Psoas muscle (tissue), 8 donors: Measurements from ENCODE around the gene PKNOX1. TPM values are rescaled to one million over a fixed set of nuclear protein-coding genes. Genes with fewer than 3 reads are reported as not detected.

Experiments
- ATAC-seq, 4 donors: fragments of 200-7000 bp; cut with Tn5 transposase; one replicate each; pipeline ENCODE4 v1.9.1; 2020; ENCODE audit warnings: moderate library complexity in 3 of 4, mild to moderate bottlenecking in 2 of 4
- DNase-seq, 2 donors: peaks; one replicate each; pipeline ENCODE4 v3.0.0-alpha.2; 2020
- H3K27ac ChIP-seq: fragments of 200-600 bp; one replicate; pipeline ENCODE4 v1.8.0; 2022
- H3K27me3 ChIP-seq, 3 donors: fragments of 200-600 bp in 1 of 3; one replicate each; pipeline versions ENCODE4 v1.6.1 to v1.8.0; 2013 to 2022; ENCODE audit warnings: low read length in 2 of 3, mild to moderate bottlenecking in 2 of 3, moderate library complexity in 1 of 3; ENCODE audit not compliant: insufficient read depth in 3 of 3
- H3K36me3 ChIP-seq, 2 donors: fragments of 200-600 bp in 1 of 2; one replicate each; pipeline versions ENCODE4 v1.6.1 to v1.8.0; 2013 to 2022; ENCODE audit warnings: low read depth in 1 of 2, mild to moderate bottlenecking in 1 of 2, moderate library complexity in 1 of 2; ENCODE audit not compliant: insufficient read depth in 1 of 2
- H3K4me1 ChIP-seq: fragments of 200-600 bp; one replicate; pipeline ENCODE4 v1.8.0; 2022
- H3K4me3 ChIP-seq: fragments of 200-600 bp; one replicate; pipeline ENCODE4 v1.8.0; 2022; ENCODE audit warnings: mild to moderate bottlenecking
- H3K9me3 ChIP-seq: fragments of 200-600 bp; one replicate; pipeline ENCODE4 v1.8.0; 2022
- CTCF ChIP-seq: fragments of 200-600 bp; IDR thresholded peaks from one replicate; pipeline ENCODE4 v1.8.0; 2022; ENCODE audit warnings: antibody characterized with exemption
- WGBS, 3 donors: extraction: QIAGEN DNeasy Blood & Tissue Kit; methylation state at CpG; one replicate each; pipeline versions ENCODE4 v1.1.6 to v1.1.7; 2013; 5-methylcytosine and 5-hydroxymethylcytosine counted together
- intact Hi-C, 2 donors: fragments of 100-400 bp; cut with DNase I; formaldehyde crosslinking; loops; one replicate each; pipeline versions ENCODE4 v1.11.0 to v1.14.2; 2022
- polyA plus RNA-seq, 3 donors: library from polyadenylated mRNA; stranded (reverse); fragments of 200-250 nt; gene quantifications; one replicate each; pipeline ENCODE4 v1.2.3, GENCODE V29; 2013
- total RNA-seq, 4 donors: library from RNA; stranded (reverse); fragmentation: NEBNext Ultra II Directional in 2 of 4; extraction: Animal tissue kit (Norgen Biotek cat#: 25700) in 2 of 4; gene quantifications; one replicate each; pipeline versions ENCODE4 v1.2.1 to v1.2.4, GENCODE V29; 2021 to 2023
- donor health status: healthy with polysubstance abuse.
- donor health status: DM: no; HTN: no; CAD: no; lungs with moderate emphysema.
- donor health status: Bipolar disorder and iron deficiency.
- donor health status: healthy.
- donor health status: DM: yes; HTN: yes; CAD: no.
- donor health status: DM: no; HTN: no; CAD: no.
- donor health status: DM: no; HTN: no; CAD: no.
- donor health status: DM: yes; HTN: yes; CAD: no.

PKNOX1 gene
- total and polyA plus RNA-seq, 7 donors: 6.0 to 14.7 (median 12.1) TPM

- TF ChIP-seq CTCF: no peak
- no peak overlapping the region for H3K4me3 ChIP-seq
- DNase-seq: no peak
- H3K27ac ChIP-seq: no peak overlapping the region
- peaks cover 15% of the 10 kb centered on the region for H3K4me1 ChIP-seq
- no peaks in the 10 kb centered on the region for H3K9me3 ChIP-seq
- 57 to 69% (median 60%) methylated on average over 3 of the region's 3 CpGs for WGBS, 3 donors
- no peak for ATAC-seq
- H3K27me3 ChIP-seq: no peaks in the 10 kb centered on the region
- H3K36me3 ChIP-seq: no peaks in the 10 kb centered on the region
- intact Hi-C loops: loop anchor here in 1 of 2 donors (5.0 to 10.0 kb wide), 5 partner anchors 35 to 1363 kb away; partner anchors contain the start of genes CFAP410 and NDUFV3
Observed at GRCh38 chr21:42971897-42972275, 2.5 kb upstream of the PKNOX1 start.

GRCh38 chr21:42973309-42973990, 912 bp upstream of the PKNOX1 start:
- peak overlapping the region; percentile 96 for H3K27ac ChIP-seq
- intact Hi-C loops: loop anchor here in 1 of 2 donors (5.0 to 10.0 kb wide), 5 partner anchors 36 to 1361 kb away; partner anchors contain the start of genes CFAP410 and NDUFV3
- TF ChIP-seq CTCF: no peak
- no peaks in the 10 kb centered on the region for H3K36me3 ChIP-seq
- H3K4me3 ChIP-seq: peak overlapping the region; percentile 79
- H3K9me3 ChIP-seq: no peaks in the 10 kb centered on the region
- DNase-seq: peak in 1 of 2 donors; percentile 24
- peaks cover 26% of the 10 kb centered on the region for H3K4me1 ChIP-seq
- no peak for ATAC-seq
- H3K27me3 ChIP-seq: no peaks in the 10 kb centered on the region
- WGBS, 3 donors: 65 to 69% (median 68%) methylated on average over 19 of the region's 19 CpGs

DNA sequence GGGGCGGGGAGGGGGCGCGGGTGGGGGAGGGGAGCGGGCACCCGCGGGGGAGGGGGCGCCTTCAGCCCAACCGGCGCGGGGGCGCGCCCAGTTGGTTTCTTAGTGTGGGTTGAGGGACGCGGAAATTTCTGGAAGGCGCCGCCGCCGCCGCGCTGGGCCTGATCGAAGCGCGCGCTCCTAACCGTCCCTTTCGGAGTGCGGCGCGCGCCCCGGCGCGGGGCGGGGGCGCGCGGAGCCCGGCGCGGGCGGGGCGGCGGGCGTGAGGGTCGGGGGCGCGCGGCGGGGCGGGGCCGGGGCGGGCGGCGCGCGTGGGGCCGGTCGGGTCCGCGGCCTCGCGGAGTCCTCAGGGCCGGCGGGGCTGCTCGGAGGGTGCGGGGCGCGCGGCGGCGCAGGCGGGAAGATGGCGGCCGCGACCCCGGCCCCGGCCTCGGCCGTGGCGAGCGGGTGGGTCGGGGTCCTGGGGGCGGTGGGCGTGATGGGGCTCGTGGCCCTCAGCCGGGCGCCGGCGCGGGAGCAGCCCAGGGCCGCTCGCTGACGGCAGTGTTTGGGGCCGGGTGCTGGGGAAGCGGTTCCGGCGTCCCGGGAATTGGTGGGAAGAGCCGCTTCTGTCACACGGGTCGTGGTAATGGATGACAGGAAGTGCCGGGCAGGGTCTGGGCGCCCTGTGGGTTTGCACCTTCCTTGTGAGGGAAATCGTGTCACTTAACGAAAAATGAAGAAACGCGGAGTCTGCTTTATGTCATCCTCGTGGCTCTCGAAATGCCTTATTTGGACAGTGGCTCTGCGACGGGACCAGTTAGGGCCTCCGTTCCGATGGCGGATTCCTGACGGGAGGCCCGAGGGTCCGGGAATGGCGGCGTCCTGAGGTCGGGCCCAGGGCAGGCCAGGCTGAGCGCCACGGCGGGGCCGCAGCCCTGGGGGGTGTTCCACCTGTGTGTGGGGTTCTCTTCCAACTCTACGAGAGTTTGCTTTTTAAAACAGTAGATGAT, 764 bp downstream of the PKNOX1 start:
- 0 to 1% (median 0%) methylated on average over 49 to 123 of the region's 125 CpGs for WGBS, 3 donors
- Histone ChIP-seq H3K27me3 (no peaks in the 10 kb centered on the region), H3K4me3 (peak overlapping the region; percentile 75), H3K9me3 (no peaks in the 10 kb centered on the region), H3K27ac (peak overlapping the region; percentile 96), H3K36me3 (no peaks in the 10 kb centered on the region), H3K4me1 (peaks cover 26% of the 10 kb centered on the region)
- DNase-seq (peak; percentile 68 to 85), ATAC-seq (peak; percentile 2 to 38 (median 8))
- intact Hi-C loops: loop anchor here in 1 of 2 donors (5.0 to 10.0 kb wide), 5 partner anchors 38 to 1360 kb away; partner anchors contain the start of genes CFAP410 and NDUFV3
- TF ChIP-seq CTCF: no peak

- TF ChIP-seq CTCF: no peak
- ATAC-seq (peak in 3 of 4 donors; percentile 34 to 66 (median 42)), DNase-seq (no peak)
- Histone ChIP-seq H3K36me3 (no peaks in the 10 kb centered on the region), H3K9me3 (no peaks in the 10 kb centered on the region), H3K4me1 (peaks cover 26% of the 10 kb centered on the region), H3K4me3 (peak overlapping the region; percentile 75), H3K27me3 (no peaks in the 10 kb centered on the region), H3K27ac (peak overlapping the region; percentile 96)
- intact Hi-C loops: loop anchor here in 1 of 2 donors (10.0 kb wide), 3 partner anchors 81 to 1359 kb away; partner anchors contain the start of genes CFAP410 and NDUFV3
- WGBS, 3 donors: 21 to 37% (median 21%) methylated on average over 6 of the region's 6 CpGs
Observed at GRCh38 chr21:42975886-42976608, 1.7 kb downstream of the PKNOX1 start.
